H1 (cell line): ENCODE results near the gene RYR3. TPM values are rescaled to one million over a fixed set of nuclear protein-coding genes. Genes with fewer than 3 reads are reported as not detected.
A peak's percentile ranks its signal among the peaks of the same experiment; 100 is the strongest.

Experiments used
- CHD7 ChIP-seq: fragments of 300-600 bp; sonication (generic); IDR thresholded peaks from 2 replicates; pipeline ENCODE4 v1.7.1; 2012; ENCODE audit warnings: low read length, moderate library complexity, mild to moderate bottlenecking, inconsistent platforms; ENCODE audit not compliant: insufficient replicate concordance
- CTCF ChIP-seq, 3 experiments: IDR thresholded peaks; 1 replicate in 2 of 3; 2 replicates in 1 of 3; pipeline versions ENCODE4 v1.5.1 to v1.6.1; 2011; ENCODE audit warnings: low read length in 3 of 3, mild to moderate bottlenecking in 3 of 3, inconsistent platforms in 2 of 3, low read depth in 1 of 3, moderate library complexity in 1 of 3; ENCODE audit not compliant: insufficient read depth in 1 of 3; ENCODE audit errors: control extremely low read depth in 1 of 3
- RFX5 ChIP-seq: IDR thresholded peaks from 2 replicates; pipeline ENCODE4 v1.6.1; 2011; ENCODE audit warnings: low read depth, low read length, improper control_type of control experiment, borderline replicate concordance
- polyA plus RNA-seq, 7 experiments: library from polyadenylated mRNA; depleted of rRNA in 3 of 7; stranded (reverse) in 5 of 7; unstranded in 2 of 7; fragments of >200 nt in 5 of 7; fragments of 200-250 nt in 2 of 7; gene quantifications; 1 replicate in 5 of 7; 2 replicates in 1 of 7; 4 replicates in 1 of 7; pipeline versions ENCODE4 v1.2.1 to v1.2.3, GENCODE V29; 2011 to 2013; ENCODE audit warnings: missing spikeins in 2 of 7, mixed read lengths in 2 of 7
- total RNA-seq: library from RNA; stranded (reverse); fragmentation: NEBNext Ultra II Directional; extraction: Animal tissue kit (Norgen Biotek cat#: 25700); gene quantifications from 2 replicates; pipeline ENCODE4 v1.2.1, GENCODE V29; 2021

The RYR3 gene
- total and polyA plus RNA-seq, 2 of the 8 experiments (the other 6 are each of a cell fraction or from before 2014, with no cell fraction given), result 0.33 to 3.4 TPM

GRCh38 chr15:33311312-33311971 lies 675 bp downstream of the RYR3 start (continued):
- no peak for TF ChIP-seq CHD7
- peak; percentile 56 to 61 (median 57) for TF ChIP-seq CTCF (IDR thresholded peaks at IDR 0.05; ENCODE audit: control extremely low read depth in 1 of 3, insufficient read depth in 1 of 3, low read depth in 1 of 3, low read length in 3 of 3)
- no peak for TF ChIP-seq RFX5
